Measurements from ENCODE around the gene PBX1. TPM values are rescaled to one million over a fixed set of nuclear protein-coding genes. Genes with fewer than 3 reads are reported as not detected.

Gene PBX1
- total RNA-seq, 1 experiment from 2014 or later, result 9.8 TPM

DNA sequence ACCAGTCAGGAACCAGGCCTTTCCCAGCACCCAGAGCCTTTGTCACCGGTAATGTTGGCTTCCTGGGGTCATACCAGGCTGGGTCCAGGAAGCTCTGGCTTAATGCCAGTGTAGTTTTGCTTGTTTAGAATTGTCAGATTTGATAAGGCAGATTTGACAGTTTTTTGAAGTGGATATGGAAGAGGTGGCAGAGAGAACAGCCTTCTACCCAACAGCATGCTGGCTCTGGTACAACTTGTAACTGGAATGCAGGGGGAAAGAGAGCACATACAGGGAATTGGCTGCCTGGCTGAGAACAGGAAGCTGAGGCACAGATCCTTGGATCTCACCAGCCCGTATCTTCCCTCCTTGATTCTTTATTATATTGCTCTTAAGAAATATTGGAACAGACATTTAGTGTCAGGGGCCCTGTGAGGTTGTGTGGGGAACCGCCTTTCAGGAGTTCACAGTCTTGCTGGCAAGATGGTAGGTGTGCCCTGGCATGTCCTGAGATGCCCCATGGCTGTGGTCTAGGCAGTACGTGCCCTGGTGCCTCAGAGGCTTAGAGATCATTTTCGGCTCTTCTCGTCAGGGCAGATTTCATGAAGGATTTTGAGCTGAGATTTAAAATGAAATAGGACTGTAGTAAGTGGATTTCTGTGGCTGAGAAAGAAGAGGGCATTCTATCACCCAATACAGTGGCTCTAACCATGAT is 227.0 kb downstream of the PBX1 start:
- CTCF ChIA-PET, result no interaction called here
- no peak overlapping the region for H2AFZ ChIP-seq (ENCODE audit: low read length)
- intact Hi-C loops (cut with micrococcal nuclease), result loop anchor here (2.0 to 5.0 kb wide), 3 partner anchors 17 to 1249 kb away; no protein-coding TSS in a partner anchor

DNA sequence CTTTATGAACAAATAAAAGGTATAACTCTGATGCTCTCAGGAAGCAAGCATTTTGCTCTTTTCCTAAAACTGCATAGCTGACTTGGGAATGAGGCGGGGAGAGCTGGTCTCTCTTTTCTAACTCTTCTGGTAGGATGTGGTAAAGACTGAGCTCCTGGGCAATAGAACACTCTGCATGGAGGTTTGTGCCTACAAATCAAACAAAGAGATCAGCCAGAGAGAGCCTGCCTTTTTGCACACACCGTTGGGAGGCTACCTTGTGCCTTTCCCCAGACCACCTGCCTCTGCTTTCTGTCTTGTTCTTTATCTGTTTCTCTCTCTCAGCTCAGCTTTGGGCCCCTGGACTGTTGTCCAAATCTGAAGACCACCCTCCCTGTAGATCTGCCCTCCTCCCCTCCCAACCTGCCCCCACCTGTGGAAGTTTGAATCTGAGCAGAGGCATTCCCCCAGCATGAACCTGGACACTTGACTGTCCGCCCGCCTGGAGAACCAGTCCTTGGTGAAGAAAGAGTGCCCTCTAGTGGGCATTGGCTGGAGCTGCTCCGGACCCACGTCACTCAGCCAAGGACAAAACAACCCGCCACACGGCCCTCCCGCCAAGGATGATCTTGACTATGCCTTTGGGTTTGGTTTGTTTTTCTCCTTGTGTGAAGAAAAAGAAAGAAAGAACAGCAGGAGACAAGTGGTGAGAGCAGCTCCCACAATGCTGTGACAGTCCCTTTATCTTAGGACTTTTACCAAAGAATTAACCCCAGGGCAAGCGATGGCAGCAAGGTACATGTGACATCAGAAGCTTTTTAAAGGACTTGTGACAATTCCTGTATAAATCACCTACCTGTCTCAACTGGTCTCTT is 228.2 kb downstream of the PBX1 start:
- DNase-seq, result peak; percentile 93
- Histone ChIP-seq H3K9me2 (replicated peaks; ENCODE audit: low read length) (no peaks in the 10 kb centered on the region), H3K36me3 (ENCODE audit: low read depth, low read length) (no peaks in the 10 kb centered on the region), H3K27me3 (ENCODE audit: low read length) (no peaks in the 10 kb centered on the region), H3K9me3 (ENCODE audit: low read length) (no peaks in the 10 kb centered on the region), H3K79me2 (ENCODE audit: low read length) (no peaks in the 10 kb centered on the region), H2AFZ (ENCODE audit: low read length) (peak overlapping the region; percentile 57), H3K4me3 (ENCODE audit: low read length) (no peak overlapping the region), H3K9ac (ENCODE audit: low read length) (no peak overlapping the region), H3K27ac (ENCODE audit: low read length) (no peak overlapping the region), H4K20me1 (ENCODE audit: low read length) (no peaks in the 10 kb centered on the region), H3K4me1 (ENCODE audit: insufficient read depth, low read length) (peaks cover 4% of the 10 kb centered on the region; the same call in 1 of the 2 replicates), H3K4me2 (ENCODE audit: low read length) (peak overlapping the region; percentile 15; the same call in 1 of the 2 replicates), H3F3A (ENCODE audit: low read length, unreplicated experiment) (no peaks in the 10 kb centered on the region)
- no peak for TF ChIP-seq EZH2 (IDR thresholded peaks at IDR 0.05; ENCODE audit: low read length, unreplicated experiment)
- TF ChIP-seq, protein P1, sequence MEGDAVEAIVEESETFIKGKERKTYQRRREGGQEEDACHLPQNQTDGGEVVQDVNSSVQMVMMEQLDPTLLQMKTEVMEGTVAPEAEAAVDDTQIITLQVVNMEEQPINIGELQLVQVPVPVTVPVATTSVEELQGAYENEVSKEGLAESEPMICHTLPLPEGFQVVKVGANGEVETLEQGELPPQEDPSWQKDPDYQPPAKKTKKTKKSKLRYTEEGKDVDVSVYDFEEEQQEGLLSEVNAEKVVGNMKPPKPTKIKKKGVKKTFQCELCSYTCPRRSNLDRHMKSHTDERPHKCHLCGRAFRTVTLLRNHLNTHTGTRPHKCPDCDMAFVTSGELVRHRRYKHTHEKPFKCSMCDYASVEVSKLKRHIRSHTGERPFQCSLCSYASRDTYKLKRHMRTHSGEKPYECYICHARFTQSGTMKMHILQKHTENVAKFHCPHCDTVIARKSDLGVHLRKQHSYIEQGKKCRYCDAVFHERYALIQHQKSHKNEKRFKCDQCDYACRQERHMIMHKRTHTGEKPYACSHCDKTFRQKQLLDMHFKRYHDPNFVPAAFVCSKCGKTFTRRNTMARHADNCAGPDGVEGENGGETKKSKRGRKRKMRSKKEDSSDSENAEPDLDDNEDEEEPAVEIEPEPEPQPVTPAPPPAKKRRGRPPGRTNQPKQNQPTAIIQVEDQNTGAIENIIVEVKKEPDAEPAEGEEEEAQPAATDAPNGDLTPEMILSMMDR (conservative IDR thresholded peaks at IDR 0.05; ENCODE audit: low read depth, low read length), result peak; percentile 97
- BruUV-seq (replicated peaks), result no TSS peak
- ChIA-PET CTCF (interaction anchor here (0.7 to 1.5 kb wide), 4 partner anchors 114 to 285 kb away, joined by 3 to 8 read pairs (median 4); partner anchors contain the start of gene PBX1), POLR2A (ENCODE audit: unreplicated experiment) (interaction anchor here (0.5 to 0.6 kb wide), 2 partner anchors 185 to 1471 kb away, joined by 3 read pairs; no protein-coding TSS in a partner anchor)
- ATAC-seq, result peak; percentile 98
- intact Hi-C loops (cut with micrococcal nuclease), result loop anchor here (1.0 to 5.0 kb wide), 6 partner anchors 15 to 1250 kb away; no protein-coding TSS in a partner anchor

More for the DNA sequence above, 227.0 kb downstream of the PBX1 start:
- H3K9ac ChIP-seq (ENCODE audit: low read length), result no peak overlapping the region
- H3K79me2 ChIP-seq (ENCODE audit: low read length), result no peaks in the 10 kb centered on the region
- H3K9me3 ChIP-seq (ENCODE audit: low read length), result no peaks in the 10 kb centered on the region
- peaks cover 4% of the 10 kb centered on the region; the same call in 1 of the 2 replicates for H3K4me1 ChIP-seq (ENCODE audit: insufficient read depth, low read length)
- H3K4me2 ChIP-seq (ENCODE audit: low read length), result no peak overlapping the region
- H4K20me1 ChIP-seq (ENCODE audit: low read length), result no peaks in the 10 kb centered on the region
- BruUV-seq (replicated peaks), result no TSS peak
- POLR2A ChIA-PET (ENCODE audit: unreplicated experiment), result no interaction called here
- no peak overlapping the region for H3K27ac ChIP-seq (ENCODE audit: low read length)
- H3K36me3 ChIP-seq (ENCODE audit: low read depth, low read length), result no peaks in the 10 kb centered on the region
- H3K27me3 ChIP-seq (ENCODE audit: low read length), result no peaks in the 10 kb centered on the region
- H3K4me3 ChIP-seq (ENCODE audit: low read length), result no peak overlapping the region
- no peaks in the 10 kb centered on the region for H3F3A ChIP-seq (ENCODE audit: low read length, unreplicated experiment)
- H3K9me2 ChIP-seq (replicated peaks; ENCODE audit: low read length), result no peaks in the 10 kb centered on the region
- DNase-seq (no peak), ATAC-seq (no peak)
- TF ChIP-seq EZH2phosphoT487 (IDR thresholded peaks at IDR 0.05; ENCODE audit: borderline replicate concordance, low read length) (no peak), EZH2 (IDR thresholded peaks at IDR 0.05; ENCODE audit: low read length, unreplicated experiment) (no peak)
- TF ChIP-seq, protein P1 (conservative IDR thresholded peaks at IDR 0.05; ENCODE audit: low read depth, low read length), result no peak
